Skeletal muscle tissue (tissue), 4 donors: Measurements from ENCODE around the gene TECTA. TPM values are rescaled to one million over a fixed set of nuclear protein-coding genes. Genes with fewer than 3 reads are reported as not detected.
"Not testable (repeated sequence)": the region's sequence is repeated elsewhere in the genome, so short reads cannot be mapped to it uniquely, and the experiment has no call there.

Source experiments
- H3K27ac ChIP-seq: one replicate; pipeline ENCODE4 v1.7.0; 2013; ENCODE audit warnings: mild to moderate bottlenecking, low read depth, low read length, inconsistent platforms
- H3K27me3 ChIP-seq, 3 donors: one replicate each; pipeline ENCODE4 v1.7.0; 2013; ENCODE audit warnings: low read length in 3 of 3; ENCODE audit not compliant: control insufficient read depth in 3 of 3, insufficient read depth in 3 of 3
- H3K36me3 ChIP-seq, 3 donors: one replicate each; pipeline ENCODE4 v1.7.0; 2013; ENCODE audit warnings: low read length in 3 of 3; ENCODE audit not compliant: control insufficient read depth in 3 of 3, insufficient read depth in 3 of 3
- H3K4me1 ChIP-seq, 3 donors: one replicate each; pipeline ENCODE4 v1.7.0; 2013; ENCODE audit warnings: low read length in 3 of 3, mild to moderate bottlenecking in 3 of 3; ENCODE audit not compliant: control insufficient read depth in 3 of 3, insufficient read depth in 3 of 3
- H3K4me3 ChIP-seq, 3 donors: one replicate each; pipeline ENCODE4 v1.7.0; 2013; ENCODE audit warnings: low read length in 3 of 3
- H3K9ac ChIP-seq, 3 donors: one replicate each; pipeline ENCODE4 v1.7.0; 2013; ENCODE audit warnings: low read length in 3 of 3, mild to moderate bottlenecking in 3 of 3, moderate library complexity in 2 of 3, low read depth in 1 of 3
- H3K9me3 ChIP-seq, 3 donors: one replicate each; pipeline ENCODE4 v1.7.0; 2013; ENCODE audit warnings: low read length in 3 of 3; ENCODE audit not compliant: control insufficient read depth in 3 of 3
- total RNA-seq: library from RNA; depleted of rRNA; stranded (reverse); fragments of >200 nt; gene quantifications from one replicate; pipeline ENCODE4 v1.2.3, GENCODE V29; 2014
- donor health status: Osteomylitis.

The TECTA gene
- total RNA-seq, 1 donor from 2014 or later, result 1.0 TPM

- Histone ChIP-seq H3K4me1 (no peaks in the 10 kb centered on the region), H3K36me3 (no peaks in the 10 kb centered on the region), H3K27ac (no peak overlapping the region)
These were observed 122.1 kb downstream of the TECTA start for GRCh38 chr11:121223161-121223560.

GRCh38 chr11:121225382-121225781 is 124.3 kb downstream of the TECTA start:
- H3K27ac ChIP-seq, result no peak overlapping the region
- H3K4me3 ChIP-seq, result no peak overlapping the region
- H3K4me1 ChIP-seq, result no peaks in the 10 kb centered on the region
- no peaks in the 10 kb centered on the region for H3K9me3 ChIP-seq
- H3K36me3 ChIP-seq, result no peaks in the 10 kb centered on the region
- no peak overlapping the region for H3K9ac ChIP-seq
- H3K27me3 ChIP-seq, result peaks cover 3 to 14% (median 6%) of the 10 kb centered on the region in 3 donors

More at GRCh38 chr11:121223161-121223560, 122.1 kb downstream of the TECTA start:
- Histone ChIP-seq H3K9me3 (no peaks in the 10 kb centered on the region), H3K4me3 (no peak overlapping the region), H3K9ac (no peak overlapping the region), H3K27me3 (peaks cover 0 to 14% (median 6%) of the 10 kb centered on the region in 3 donors)

- Histone ChIP-seq H3K27me3 (peaks cover 3 to 14% (median 6%) of the 10 kb centered on the region in 3 donors), H3K36me3 (no peaks in the 10 kb centered on the region), H3K9me3 (no peaks in the 10 kb centered on the region), H3K27ac (no peak overlapping the region), H3K4me3 (no peak overlapping the region), H3K9ac (no peak overlapping the region), H3K4me1 (no peaks in the 10 kb centered on the region)
These were observed 125.6 kb downstream of the TECTA start for GRCh38 chr11:121226415-121227263.

- Histone ChIP-seq H3K27me3 (peaks cover 2 to 3% (median 2%) of the 10 kb centered on the region in 3 donors), H3K36me3 (no peaks in the 10 kb centered on the region), H3K4me3 (no peak overlapping the region), H3K9me3 (no peaks in the 10 kb centered on the region), H3K27ac (no peak overlapping the region), H3K9ac (no peak overlapping the region), H3K4me1 (no peaks in the 10 kb centered on the region)
These were observed 127.8 kb downstream of the TECTA start for GRCh38 chr11:121228851-121229250.

- peaks cover 2 to 3% (median 3%) of the 10 kb centered on the region in 3 donors for H3K27me3 ChIP-seq
- no peak overlapping the region for H3K9ac ChIP-seq
- no peak overlapping the region for H3K27ac ChIP-seq
- no peaks in the 10 kb centered on the region for H3K4me1 ChIP-seq
- no peaks in the 10 kb centered on the region for H3K9me3 ChIP-seq
- no peak overlapping the region for H3K4me3 ChIP-seq
- H3K36me3 ChIP-seq, result no peaks in the 10 kb centered on the region
These were observed 128.6 kb downstream of the TECTA start for GRCh38 chr11:121229495-121230215.

GRCh38 chr11:121231576-121232278 is 130.7 kb downstream of the TECTA start:
- no peak overlapping the region for H3K27ac ChIP-seq
- H3K9ac ChIP-seq, result no peak overlapping the region
- H3K9me3 ChIP-seq, result no peaks in the 10 kb centered on the region
- H3K27me3 ChIP-seq, result peaks cover 0 to 3% (median 3%) of the 10 kb centered on the region in 3 donors
- peaks cover 0 to 3% (median 0%) of the 10 kb centered on the region in 3 donors for H3K4me1 ChIP-seq
- H3K4me3 ChIP-seq, result no peak overlapping the region
- no peaks in the 10 kb centered on the region for H3K36me3 ChIP-seq

GRCh38 chr11:121235057-121235456 is 134.0 kb downstream of the TECTA start:
- H3K9me3 ChIP-seq, result no peaks in the 10 kb centered on the region
- H3K4me3 ChIP-seq, result no peak overlapping the region
- peaks cover 0 to 3% (median 0%) of the 10 kb centered on the region in 3 donors for H3K27me3 ChIP-seq
- H3K36me3 ChIP-seq, result no peaks in the 10 kb centered on the region
- H3K27ac ChIP-seq, result no peak overlapping the region
- peaks cover 0 to 3% (median 3%) of the 10 kb centered on the region in 3 donors for H3K4me1 ChIP-seq
- no peak overlapping the region for H3K9ac ChIP-seq

- Histone ChIP-seq H3K4me1 (peaks cover 0 to 3% (median 3%) of the 10 kb centered on the region in 3 donors), H3K36me3 (no peaks in the 10 kb centered on the region), H3K27ac (no peak overlapping the region), H3K27me3 (peaks cover 0 to 4% (median 0%) of the 10 kb centered on the region in 3 donors), H3K9me3 (no peaks in the 10 kb centered on the region), H3K4me3 (no peak overlapping the region), H3K9ac (no peak overlapping the region)
These were observed 135.3 kb downstream of the TECTA start for GRCh38 chr11:121236115-121237001.

GRCh38 chr11:121237247-121237646 is 136.2 kb downstream of the TECTA start:
- not testable (repeated sequence) for H3K27me3 ChIP-seq, H3K27ac ChIP-seq, H3K36me3 ChIP-seq, H3K9me3 ChIP-seq, H3K4me1 ChIP-seq, H3K4me3 ChIP-seq, H3K9ac ChIP-seq
